Caco-2 (cell line): ENCODE results near the gene CAMK4. TPM values are rescaled to one million over a fixed set of nuclear protein-coding genes. Genes with fewer than 3 reads are reported as not detected.

Experiments used
- BruUV-seq: library from RNA; stranded (reverse); fragments of 400-500 nt; replicated peaks from 2 replicates; lab custom pipeline; 2021; lab: Mats Ljungman, UMichigan
- CTCF ChIA-PET: fragments of 300-600 bp; sonication (Branson Sonifier 250); formaldehyde crosslinking; loops from one replicate; lab custom pipeline; 2022; ENCODE audit warnings: antibody characterized with exemption; lab: Charles Lee
- POLR2A ChIA-PET: fragments of 300-600 bp; sonication (Branson Sonifier 250); formaldehyde crosslinking; loops from one replicate; lab custom pipeline; 2022; ENCODE audit warnings: antibody characterized with exemption; lab: Charles Lee
- DNase-seq, 2 experiments: peaks; one replicate each; pipeline versions ENCODE4 v3.0.0 to v3.0.0-alpha.2; 2020 to 2022
- H3K27me3 ChIP-seq: replicated peaks from 2 replicates; pipeline ENCODE4 v1.6.0; 2011; ENCODE audit warnings: low read length; ENCODE audit not compliant: control insufficient read depth, insufficient read depth
- H3K36me3 ChIP-seq: 2 replicates; pipeline ENCODE4 v1.5.1; 2011; ENCODE audit warnings: low read length; ENCODE audit not compliant: control insufficient read depth, insufficient read depth
- H3K4me1 ChIP-seq: fragments of 250-450 bp; sonication (Bioruptor Pico); 2 replicates; pipeline ENCODE4 v1.5.1; 2020; ENCODE audit warnings: mild to moderate bottlenecking
- H3K4me3 ChIP-seq: 2 replicates; pipeline ENCODE4 v1.5.1; 2011; ENCODE audit warnings: low read depth, mild to moderate bottlenecking, control low read depth, low read length
- H3K9me3 ChIP-seq: fragments of 250-450 bp; sonication (Bioruptor Pico); 2 replicates; pipeline ENCODE4 v1.5.1; 2020; ENCODE audit warnings: mild to moderate bottlenecking, moderate library complexity
- H3K27ac Mint-ChIP-seq: one replicate; pipeline ENCODE4 v1.8.0; 2022; ENCODE audit warnings: mixed read lengths; ENCODE audit not compliant: unreplicated experiment
- H3K27me3 Mint-ChIP-seq: one replicate; pipeline ENCODE4 v1.8.0; 2022; ENCODE audit warnings: mixed read lengths; ENCODE audit not compliant: insufficient read depth, unreplicated experiment
- H3K36me3 Mint-ChIP-seq: one replicate; pipeline ENCODE4 v1.8.0; 2022; ENCODE audit warnings: mild to moderate bottlenecking, mixed read lengths; ENCODE audit not compliant: insufficient read depth, unreplicated experiment
- H3K4me1 Mint-ChIP-seq: one replicate; pipeline ENCODE4 v1.8.0; 2022; ENCODE audit warnings: low read depth, mixed read lengths; ENCODE audit not compliant: unreplicated experiment
- H3K4me3 Mint-ChIP-seq: one replicate; pipeline ENCODE4 v1.8.0; 2022; ENCODE audit warnings: mild to moderate bottlenecking, moderate library complexity, mixed read lengths; ENCODE audit not compliant: unreplicated experiment
- H3K9me3 Mint-ChIP-seq: one replicate; pipeline ENCODE4 v1.8.0; 2022; ENCODE audit warnings: mixed read lengths; ENCODE audit not compliant: unreplicated experiment
- intact Hi-C: fragments of 100-400 bp; cut with micrococcal nuclease; formaldehyde crosslinking; loops from one replicate; pipeline ENCODE4 v1.10.0; 2022; ENCODE audit not compliant: unreplicated experiment
- total RNA-seq: library from RNA; stranded (reverse); gene quantifications from 2 replicates; pipeline ENCODE4 v1.2.3, GENCODE V29; 2022
- TF ChIP-seq, protein P1 (sequence below), 2 experiments: fragments of 200-600 bp in 1 of 2; IDR thresholded peaks; 1 replicate in 1 of 2; 2 replicates in 1 of 2; pipeline versions ENCODE4 v1.5.1 to v1.8.0; 2011 to 2022; ENCODE audit warnings: antibody characterized with exemption in 1 of 2, control low read depth in 1 of 2, inconsistent platforms in 1 of 2, low read depth in 1 of 2, low read length in 1 of 2, mild to moderate bottlenecking in 1 of 2, moderate library complexity in 1 of 2; ENCODE audit not compliant: insufficient read depth in 1 of 2, severe bottlenecking in 1 of 2, unreplicated experiment in 1 of 2

CAMK4 gene
- total RNA-seq, 1 experiment from 2014 or later: not detected

DNA sequence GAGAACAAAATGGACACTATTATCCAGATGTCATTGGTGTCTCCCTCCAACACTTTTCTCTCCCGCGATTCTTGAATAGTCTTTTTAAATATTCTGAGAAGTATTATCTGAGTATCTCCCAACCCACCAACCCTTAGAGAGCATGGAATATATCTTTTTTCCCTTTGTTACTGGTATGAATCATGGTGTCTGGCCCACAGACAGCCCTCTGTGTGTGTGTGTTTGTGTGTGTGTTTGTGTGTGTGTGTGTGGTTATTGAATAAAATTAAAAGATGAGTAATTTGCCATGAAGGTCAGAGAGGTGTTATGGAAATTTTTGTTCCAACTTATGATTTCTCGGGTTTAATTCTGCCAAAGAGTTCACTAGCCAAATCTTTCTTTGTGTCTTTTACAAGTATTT lies 47.7 kb downstream of the CAMK4 start:
- Mint-ChIP-seq H3K36me3 (no peaks in the 10 kb centered on the region), H3K27me3 (peaks cover 7% of the 10 kb centered on the region), H3K4me1 (no peaks in the 10 kb centered on the region), H3K9me3 (no peaks in the 10 kb centered on the region), H3K27ac (no peak overlapping the region), H3K4me3 (no peak overlapping the region)
- H3K36me3 ChIP-seq: no peaks in the 10 kb centered on the region
- intact Hi-C loops: loop anchor here (10.0 kb wide), 1 partner anchor 873 kb away; no protein-coding TSS in a partner anchor
- POLR2A ChIA-PET: no interaction called here
- H3K9me3 ChIP-seq: no peaks in the 10 kb centered on the region
- CTCF ChIA-PET: no interaction called here
- no peaks in the 10 kb centered on the region for H3K4me1 ChIP-seq
- no peaks in the 10 kb centered on the region for H3K27me3 ChIP-seq
- BruUV-seq: no TSS peak
- TF ChIP-seq, protein P1, sequence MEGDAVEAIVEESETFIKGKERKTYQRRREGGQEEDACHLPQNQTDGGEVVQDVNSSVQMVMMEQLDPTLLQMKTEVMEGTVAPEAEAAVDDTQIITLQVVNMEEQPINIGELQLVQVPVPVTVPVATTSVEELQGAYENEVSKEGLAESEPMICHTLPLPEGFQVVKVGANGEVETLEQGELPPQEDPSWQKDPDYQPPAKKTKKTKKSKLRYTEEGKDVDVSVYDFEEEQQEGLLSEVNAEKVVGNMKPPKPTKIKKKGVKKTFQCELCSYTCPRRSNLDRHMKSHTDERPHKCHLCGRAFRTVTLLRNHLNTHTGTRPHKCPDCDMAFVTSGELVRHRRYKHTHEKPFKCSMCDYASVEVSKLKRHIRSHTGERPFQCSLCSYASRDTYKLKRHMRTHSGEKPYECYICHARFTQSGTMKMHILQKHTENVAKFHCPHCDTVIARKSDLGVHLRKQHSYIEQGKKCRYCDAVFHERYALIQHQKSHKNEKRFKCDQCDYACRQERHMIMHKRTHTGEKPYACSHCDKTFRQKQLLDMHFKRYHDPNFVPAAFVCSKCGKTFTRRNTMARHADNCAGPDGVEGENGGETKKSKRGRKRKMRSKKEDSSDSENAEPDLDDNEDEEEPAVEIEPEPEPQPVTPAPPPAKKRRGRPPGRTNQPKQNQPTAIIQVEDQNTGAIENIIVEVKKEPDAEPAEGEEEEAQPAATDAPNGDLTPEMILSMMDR (IDR thresholded peaks at IDR 0.05; ENCODE audit: insufficient read depth in 1 of 2, low read depth in 1 of 2, low read length in 1 of 2, severe bottlenecking in 1 of 2, unreplicated experiment in 1 of 2): no peak
- no peak overlapping the region for H3K4me3 ChIP-seq
- no peak for DNase-seq

DNA sequence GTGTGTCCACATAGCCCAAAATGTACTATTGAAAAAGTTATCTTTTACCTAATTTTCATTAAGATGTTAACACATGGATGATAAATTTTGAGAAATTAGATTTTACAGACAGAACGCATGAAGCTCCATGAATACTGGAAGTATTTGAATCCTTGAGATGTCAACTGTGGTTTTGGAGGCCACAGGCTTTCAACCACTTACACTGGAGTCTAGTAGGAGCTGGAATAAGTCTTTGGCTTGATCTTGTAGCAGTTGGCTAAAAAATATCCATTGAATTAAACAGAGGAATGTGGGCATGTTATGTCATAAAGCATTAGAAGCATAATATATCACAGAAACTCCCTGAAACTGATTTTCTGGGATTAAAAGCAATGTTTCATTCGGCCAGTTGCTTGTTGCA lies 52.9 kb downstream of the CAMK4 start:
- Mint-ChIP-seq H3K36me3 (no peaks in the 10 kb centered on the region), H3K27me3 (peaks cover 3% of the 10 kb centered on the region), H3K4me3 (no peak overlapping the region), H3K4me1 (no peaks in the 10 kb centered on the region), H3K9me3 (no peaks in the 10 kb centered on the region), H3K27ac (no peak overlapping the region)
- Histone ChIP-seq H3K4me1 (no peaks in the 10 kb centered on the region), H3K4me3 (no peak overlapping the region), H3K27me3 (no peaks in the 10 kb centered on the region), H3K9me3 (no peaks in the 10 kb centered on the region), H3K36me3 (no peaks in the 10 kb centered on the region)
- TF ChIP-seq, protein P1 (IDR thresholded peaks at IDR 0.05; ENCODE audit: insufficient read depth in 1 of 2, low read depth in 1 of 2, low read length in 1 of 2, severe bottlenecking in 1 of 2, unreplicated experiment in 1 of 2): no peak
- no TSS peak for BruUV-seq
- ChIA-PET CTCF (no interaction called here), POLR2A (no interaction called here)
- intact Hi-C loops: loop anchor here (10.0 kb wide), 1 partner anchor 868 kb away; no protein-coding TSS in a partner anchor
- no peak for DNase-seq

DNA sequence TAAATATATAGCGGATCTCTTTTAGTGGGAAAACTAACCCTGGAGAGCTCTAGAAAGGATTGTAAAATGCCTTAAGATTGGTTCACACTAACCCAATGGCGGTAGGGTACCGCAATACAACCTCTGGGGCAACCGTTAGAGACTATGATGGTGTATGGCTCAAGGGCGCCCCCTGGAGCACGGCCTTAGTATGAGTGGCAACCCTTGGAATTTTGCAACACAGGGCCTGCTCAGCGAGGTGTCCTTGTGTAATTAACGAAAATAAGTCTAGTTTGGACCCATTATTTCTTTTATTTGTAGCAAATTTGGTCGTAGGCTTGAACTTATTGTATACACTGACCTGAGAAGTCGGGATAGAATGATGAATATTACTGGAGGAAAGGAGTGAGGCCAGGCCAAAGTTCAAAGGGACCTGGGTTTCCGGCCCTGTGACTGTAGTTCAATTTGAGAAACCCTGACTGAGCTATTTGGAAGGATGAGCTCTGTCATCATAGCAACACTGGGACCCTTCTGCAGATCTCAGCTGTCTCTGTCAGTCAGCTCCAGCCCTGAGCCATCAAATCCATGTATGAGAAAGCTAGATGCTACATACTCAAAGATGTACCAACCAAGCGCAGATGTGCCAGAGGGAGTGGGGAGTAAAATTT lies 54.8 kb downstream of the CAMK4 start:
- ChIA-PET CTCF (no interaction called here), POLR2A (no interaction called here)
- Mint-ChIP-seq H3K36me3 (no peaks in the 10 kb centered on the region), H3K4me1 (no peaks in the 10 kb centered on the region), H3K27ac (no peak overlapping the region), H3K4me3 (no peak overlapping the region), H3K9me3 (no peaks in the 10 kb centered on the region), H3K27me3 (peaks cover 3% of the 10 kb centered on the region)
- peak; percentile 60 to 78 for DNase-seq
- Histone ChIP-seq H3K27me3 (no peaks in the 10 kb centered on the region), H3K36me3 (no peaks in the 10 kb centered on the region), H3K4me1 (no peaks in the 10 kb centered on the region), H3K4me3 (no peak overlapping the region), H3K9me3 (no peaks in the 10 kb centered on the region)
- TF ChIP-seq, protein P1 (IDR thresholded peaks at IDR 0.05; ENCODE audit: insufficient read depth in 1 of 2, low read depth in 1 of 2, low read length in 1 of 2, severe bottlenecking in 1 of 2, unreplicated experiment in 1 of 2): peak; percentile 84 to 87
- intact Hi-C loops: loop anchor here (1.0 to 10.0 kb wide), 4 partner anchors 54 to 866 kb away; partner anchors contain the start of gene CAMK4
- no TSS peak for BruUV-seq
